WERI-Rb-1 (cell line): ENCODE measurements around the gene TRIM26.
A peak's percentile ranks its signal among the peaks of the same experiment; 100 is the strongest.

ENCODE experiments used
- DNase-seq: peaks from one replicate; pipeline ENCODE4 v3.0.0-alpha.2; 2020
- H3K27ac ChIP-seq: fragments of 250-450 bp; sonication (Bioruptor Pico); 2 replicates; pipeline ENCODE4 v1.5.1; 2020; ENCODE audit warnings: mild to moderate bottlenecking, moderate library complexity
- H3K27me3 ChIP-seq: fragments of 250-450 bp; sonication (Bioruptor Pico); 2 replicates; pipeline ENCODE4 v1.5.1; 2021; ENCODE audit warnings: mild to moderate bottlenecking, low read depth, moderate library complexity; ENCODE audit not compliant: insufficient read depth, severe bottlenecking
- H3K36me3 ChIP-seq: fragments of 250-450 bp; sonication (Bioruptor Pico); 2 replicates; pipeline ENCODE4 v1.5.1; 2020; ENCODE audit warnings: mild to moderate bottlenecking, moderate library complexity
- H3K4me3 ChIP-seq: 2 replicates; pipeline ENCODE4 v1.5.1; 2011; ENCODE audit warnings: low read depth, mild to moderate bottlenecking, control low read depth, low read length
- H3K9me3 ChIP-seq: fragments of 250-450 bp; sonication (Bioruptor Pico); 2 replicates; pipeline ENCODE4 v1.5.1; 2021; ENCODE audit warnings: mild to moderate bottlenecking, moderate library complexity; ENCODE audit not compliant: severe bottlenecking
- CTCF ChIP-seq: IDR thresholded peaks from 2 replicates; pipeline ENCODE4 v1.5.1; 2011; ENCODE audit warnings: low read depth, mild to moderate bottlenecking, control low read depth, inconsistent platforms, low read length

Gene TRIM26

DNA sequence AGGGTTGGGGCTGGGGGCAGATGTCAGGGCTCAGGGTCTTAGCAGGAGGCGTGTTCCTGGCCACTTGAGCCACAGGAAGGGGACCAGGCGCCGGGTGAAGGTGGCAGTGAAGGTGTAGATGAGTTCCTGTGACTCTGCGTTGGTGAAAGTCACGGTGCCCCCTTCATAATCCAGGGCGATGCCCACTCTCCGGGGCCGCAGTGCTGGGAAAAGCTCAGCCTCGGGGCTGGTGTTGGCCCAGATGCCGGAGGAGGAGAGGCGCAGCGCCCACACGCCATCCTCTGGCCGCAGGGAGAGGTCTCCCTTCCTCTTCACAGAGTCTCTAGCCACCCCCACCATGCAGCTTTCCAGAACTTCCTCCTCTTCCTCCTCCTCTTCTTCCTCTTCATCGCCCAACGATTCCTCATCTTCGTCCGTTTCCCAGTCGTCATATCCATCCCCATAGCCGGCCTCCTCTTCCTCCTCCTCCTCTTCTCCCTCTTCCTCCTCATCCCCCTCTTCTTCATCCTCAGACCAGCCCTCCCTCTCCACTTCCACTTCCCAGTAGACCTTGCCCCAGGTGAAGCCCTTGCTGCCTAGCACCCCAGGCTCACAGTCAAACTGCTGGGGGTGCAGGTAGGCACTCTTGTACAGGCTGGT lies 27.2 kb downstream of the TRIM26 start:
- no peak for DNase-seq
- Histone ChIP-seq H3K4me3 (no peak overlapping the region), H3K27me3 (no peaks in the 10 kb centered on the region), H3K9me3 (peaks cover 16% of the 10 kb centered on the region), H3K27ac (no peak overlapping the region), H3K36me3 (peaks cover 65% of the 10 kb centered on the region)
- no peak for TF ChIP-seq CTCF

DNA sequence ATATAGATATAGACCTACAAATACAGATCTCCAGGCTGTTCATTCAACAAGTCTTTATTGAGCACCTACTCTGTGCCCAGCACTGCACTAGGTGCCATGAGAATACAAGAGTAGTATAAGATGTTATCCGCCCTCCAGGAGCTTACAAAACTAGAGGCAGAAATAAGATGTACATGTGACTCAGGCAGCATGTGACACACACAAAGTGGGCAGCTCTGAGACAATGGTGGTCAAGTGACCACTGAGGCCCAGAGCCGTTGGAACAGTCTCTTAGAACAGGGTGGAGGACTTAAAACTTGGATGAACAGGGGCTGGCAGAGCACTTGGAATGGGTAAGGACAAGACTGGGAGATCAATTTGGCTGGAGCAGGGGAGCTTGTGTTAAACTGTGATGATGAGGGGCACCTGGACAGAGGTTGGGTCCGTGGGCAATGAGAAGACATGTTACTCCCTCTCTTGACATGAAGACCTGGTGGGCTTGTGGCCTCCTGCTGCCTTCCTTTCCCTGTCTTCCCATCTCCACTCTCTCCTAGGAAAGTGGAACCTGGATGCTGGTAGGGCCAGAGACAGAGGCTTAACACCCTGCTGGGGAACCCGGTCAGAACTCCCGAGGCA lies 28.7 kb downstream of the TRIM26 start:
- Histone ChIP-seq H3K9me3 (peaks cover 27% of the 10 kb centered on the region), H3K36me3 (peaks cover 50% of the 10 kb centered on the region), H3K27me3 (no peaks in the 10 kb centered on the region), H3K4me3 (no peak overlapping the region), H3K27ac (no peak overlapping the region)
- TF ChIP-seq CTCF, result no peak
- DNase-seq, result no peak

DNA sequence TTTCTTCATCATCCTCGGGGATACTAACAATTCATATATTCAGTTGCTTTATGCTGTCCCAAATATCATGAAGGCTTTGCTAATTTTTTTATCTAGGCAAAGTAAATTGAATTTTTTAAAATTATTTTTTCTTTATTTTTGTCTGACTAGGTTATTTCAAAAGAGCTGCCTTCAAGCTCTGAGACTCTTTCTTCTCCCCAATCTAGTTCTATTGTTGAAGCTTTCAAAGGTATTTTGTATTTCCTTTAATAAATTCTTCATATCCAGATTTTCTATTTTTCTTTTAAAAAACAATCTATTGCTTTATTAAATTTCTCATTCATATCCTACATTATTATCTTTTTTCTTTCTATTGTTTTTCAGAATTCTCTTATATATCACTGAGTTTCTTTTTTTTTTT lies 33.1 kb downstream of the TRIM26 start:
- no peaks in the 10 kb centered on the region for H3K27me3 ChIP-seq
- H3K4me3 ChIP-seq, result no peak overlapping the region
- TF ChIP-seq CTCF, result no peak
- H3K36me3 ChIP-seq, result peaks cover 12% of the 10 kb centered on the region
- H3K9me3 ChIP-seq, result peaks cover 30% of the 10 kb centered on the region
- no peak for DNase-seq
- no peak overlapping the region for H3K27ac ChIP-seq

DNA sequence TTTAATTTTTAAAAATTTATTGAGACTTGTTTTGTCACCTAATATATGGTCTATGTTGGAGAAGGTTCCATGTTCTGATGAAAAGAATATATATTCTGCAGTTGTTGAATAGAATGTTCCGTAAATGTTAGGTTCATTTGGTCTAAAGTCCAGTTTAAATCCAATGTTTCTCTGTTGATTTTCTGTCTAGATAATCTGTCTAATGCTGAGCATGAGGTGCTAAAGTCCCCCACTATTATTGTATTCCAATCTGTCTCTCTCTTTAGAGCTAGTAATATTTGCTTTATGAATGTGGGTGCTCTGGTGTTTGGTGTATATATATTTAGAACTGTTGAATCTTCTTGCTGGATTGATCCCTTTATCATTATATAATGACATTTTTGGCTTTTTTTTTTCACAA lies 34.4 kb downstream of the TRIM26 start:
- Histone ChIP-seq H3K9me3 (peaks cover 30% of the 10 kb centered on the region), H3K27me3 (no peaks in the 10 kb centered on the region)
- no peak for TF ChIP-seq CTCF

GRCh38 chr6:30175765-30176164 lies 37.4 kb downstream of the TRIM26 start:
- H3K27ac ChIP-seq, result no peak overlapping the region
- no peak overlapping the region for H3K4me3 ChIP-seq
- no peak for TF ChIP-seq CTCF
- no peaks in the 10 kb centered on the region for H3K36me3 ChIP-seq
- peaks cover 12% of the 10 kb centered on the region for H3K9me3 ChIP-seq
- peaks cover 14% of the 10 kb centered on the region for H3K27me3 ChIP-seq
- peak; percentile 84 for DNase-seq

More for the DNA sequence above, 34.4 kb downstream of the TRIM26 start:
- DNase-seq, result no peak
- no peaks in the 10 kb centered on the region for H3K36me3 ChIP-seq
- no peak overlapping the region for H3K27ac ChIP-seq
- H3K4me3 ChIP-seq, result no peak overlapping the region

DNA sequence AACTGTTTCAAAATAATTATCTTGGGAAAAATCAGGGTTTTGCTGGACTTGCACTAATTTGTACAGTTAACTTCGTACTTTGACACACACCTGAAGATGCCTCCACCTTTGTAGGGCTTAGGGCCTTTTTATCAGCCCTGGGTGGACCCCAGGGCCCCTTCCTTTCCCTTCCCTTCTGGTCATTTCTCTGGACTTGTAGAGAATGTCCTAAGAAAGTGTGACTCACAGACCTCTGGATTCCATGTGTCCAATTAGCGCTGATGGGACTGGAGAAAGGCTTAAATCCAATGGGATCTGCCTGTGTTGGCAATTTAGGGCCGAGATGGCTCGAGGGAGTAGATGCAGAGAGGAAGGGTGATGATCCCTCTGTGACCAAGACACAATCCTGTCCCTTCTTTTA lies 40.5 kb downstream of the TRIM26 start:
- Histone ChIP-seq H3K27ac (no peak overlapping the region), H3K27me3 (peaks cover 37% of the 10 kb centered on the region), H3K4me3 (no peak overlapping the region), H3K9me3 (no peaks in the 10 kb centered on the region), H3K36me3 (no peaks in the 10 kb centered on the region)
- TF ChIP-seq CTCF, result no peak
- no peak for DNase-seq
